CD4-positive, alpha-beta T cell treated with Interleukin-10 for 1 hour (primary cell): ENCODE results near the gene CDCA3.
A peak's percentile ranks its signal among the peaks of the same experiment; 100 is the strongest.
"Not testable (repeated sequence)": the region's sequence is repeated elsewhere in the genome, so short reads cannot be mapped to it uniquely, and the experiment has no call there.

Experiments
- DNase-seq: peaks from one replicate; pipeline ENCODE4 v3.0.0-alpha.2; 2020

Gene CDCA3

GRCh38 chr12:6851153-6851920 lies at the start of gene CDCA3:
Gene CDCA3 (minus strand): TSS chr12:6851286. CDS start chr12:6850952, 334 bp downstream.
- peak; percentile 96 for DNase-seq

GRCh38 chr12:6899837-6900519 lies 48.9 kb upstream of the CDCA3 start:
- peak; percentile 44 for DNase-seq

- no peak for DNase-seq
Observed at GRCh38 chr12:6899427-6899826, 48.3 kb upstream of the CDCA3 start.

GRCh38 chr12:6896846-6897435 lies 45.9 kb upstream of the CDCA3 start:
- DNase-seq: no peak

GRCh38 chr12:6894321-6894720 lies 43.2 kb upstream of the CDCA3 start:
- DNase-seq: no peak

- DNase-seq: not testable (repeated sequence)
Observed at GRCh38 chr12:6892683-6893082, 41.6 kb upstream of the CDCA3 start.

- no peak for DNase-seq
Observed at GRCh38 chr12:6891646-6892001, 40.5 kb upstream of the CDCA3 start.

GRCh38 chr12:6890789-6891645 lies 39.9 kb upstream of the CDCA3 start:
- DNase-seq: peak; percentile 98

GRCh38 chr12:6889775-6890573 lies 38.9 kb upstream of the CDCA3 start:
- DNase-seq: not testable (repeated sequence)

GRCh38 chr12:6888794-6889193 lies 37.7 kb upstream of the CDCA3 start:
- not testable (repeated sequence) for DNase-seq

GRCh38 chr12:6888360-6888759 lies 37.3 kb upstream of the CDCA3 start:
- no peak for DNase-seq

- no peak for DNase-seq
Observed at GRCh38 chr12:6887460-6887859, 36.4 kb upstream of the CDCA3 start.

GRCh38 chr12:6886206-6886999 lies 35.3 kb upstream of the CDCA3 start:
- not testable (repeated sequence) for DNase-seq

GRCh38 chr12:6884539-6884938 lies 33.5 kb upstream of the CDCA3 start:
- DNase-seq: no peak

GRCh38 chr12:6883683-6884082 lies 32.6 kb upstream of the CDCA3 start:
- DNase-seq: no peak

- no peak for DNase-seq
Observed at GRCh38 chr12:6883252-6883651, 32.2 kb upstream of the CDCA3 start.

- not testable (repeated sequence) for DNase-seq
Observed at GRCh38 chr12:6879824-6880223, 28.7 kb upstream of the CDCA3 start.

- DNase-seq: not testable (repeated sequence)
Observed at GRCh38 chr12:6874015-6874368, 22.9 kb upstream of the CDCA3 start.

- peak; percentile 98 for DNase-seq
Observed at GRCh38 chr12:6873094-6874014, 22.3 kb upstream of the CDCA3 start, which contains the start of gene SPSB2. Gene SPSB2 (minus strand): TSS chr12:6873303. CDS start chr12:6872901, 402 bp downstream.
